ENCODE data around the gene ZC3HAV1.
"Not testable (repeated sequence)": the region's sequence is repeated elsewhere in the genome, so short reads cannot be mapped to it uniquely, and the experiment has no call there.

ZC3HAV1 gene

GRCh38 chr7:139099172-139099947 is 10.2 kb downstream of the ZC3HAV1 start:
- H3K27ac ChIP-seq = no peak overlapping the region
- TF ChIP-seq CTCF (IDR thresholded peaks at IDR 0.05) = no peak
- no peak for TF ChIP-seq ZFX (IDR thresholded peaks at IDR 0.05; ENCODE audit: borderline replicate concordance)

GRCh38 chr7:139095194-139095659 is 14.3 kb downstream of the ZC3HAV1 start:
- no peak overlapping the region for H3K27ac ChIP-seq
- TF ChIP-seq CTCF (IDR thresholded peaks at IDR 0.05) (no peak), ZFX (IDR thresholded peaks at IDR 0.05; ENCODE audit: borderline replicate concordance) (no peak)

GRCh38 chr7:139094596-139094995 is 14.9 kb downstream of the ZC3HAV1 start:
- TF ChIP-seq ZFX (IDR thresholded peaks at IDR 0.05; ENCODE audit: borderline replicate concordance) (no peak), CTCF (IDR thresholded peaks at IDR 0.05) (no peak)
- no peak overlapping the region for H3K27ac ChIP-seq

- H3K27ac ChIP-seq = no peak overlapping the region
Measured at GRCh38 chr7:139094030-139094429, 15.5 kb downstream of the ZC3HAV1 start.

GRCh38 chr7:139093512-139093911 is 16.0 kb downstream of the ZC3HAV1 start:
- not testable (repeated sequence) for H3K27ac ChIP-seq

More at GRCh38 chr7:139094030-139094429, 15.5 kb downstream of the ZC3HAV1 start:
- TF ChIP-seq ZFX (IDR thresholded peaks at IDR 0.05; ENCODE audit: borderline replicate concordance) (no peak), CTCF (IDR thresholded peaks at IDR 0.05) (no peak)

- no peak overlapping the region for H3K27ac ChIP-seq
- no peak for TF ChIP-seq CTCF (IDR thresholded peaks at IDR 0.05)
- TF ChIP-seq ZFX (IDR thresholded peaks at IDR 0.05; ENCODE audit: borderline replicate concordance) = no peak
Measured at GRCh38 chr7:139092090-139092796, 17.3 kb downstream of the ZC3HAV1 start.

- H3K27ac ChIP-seq = no peak overlapping the region
- TF ChIP-seq CTCF (IDR thresholded peaks at IDR 0.05) = no peak
- TF ChIP-seq ZFX (IDR thresholded peaks at IDR 0.05; ENCODE audit: borderline replicate concordance) = no peak
Measured at GRCh38 chr7:139091677-139091996, 17.9 kb downstream of the ZC3HAV1 start.

Data from 22Rv1 (cell line).